ENCODE data around the gene KCNJ5.

The KCNJ5 gene

GRCh38 chr11:128872094-128872493 is 19.1 kb upstream of the KCNJ5 start:
- DNase-seq = no peak

DNA sequence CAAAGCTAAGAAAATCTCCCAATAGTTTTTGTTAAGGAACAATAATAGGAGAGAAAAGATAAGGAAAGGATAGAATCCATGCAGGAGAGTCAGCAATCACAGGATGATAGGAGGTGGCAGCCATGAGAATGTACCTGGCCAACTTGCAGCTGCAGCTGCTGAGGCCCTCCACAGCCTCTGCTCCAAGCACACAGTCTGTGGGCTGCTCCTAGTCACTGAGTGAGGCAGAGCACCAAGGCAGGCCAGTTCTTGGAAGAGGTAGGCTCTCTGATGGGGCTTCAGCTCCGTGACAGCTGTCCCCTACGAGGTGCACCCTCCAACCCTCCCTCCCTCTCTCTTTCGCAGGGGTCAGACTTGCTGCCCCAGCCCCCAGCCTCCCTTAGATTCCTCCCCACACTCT is 18.6 kb upstream of the KCNJ5 start:
- no peak for DNase-seq

- DNase-seq = no peak
Measured at GRCh38 chr11:128874427-128874826, 16.7 kb upstream of the KCNJ5 start.

GRCh38 chr11:128876133-128876650 is 15.0 kb upstream of the KCNJ5 start:
- DNase-seq = no peak

DNA sequence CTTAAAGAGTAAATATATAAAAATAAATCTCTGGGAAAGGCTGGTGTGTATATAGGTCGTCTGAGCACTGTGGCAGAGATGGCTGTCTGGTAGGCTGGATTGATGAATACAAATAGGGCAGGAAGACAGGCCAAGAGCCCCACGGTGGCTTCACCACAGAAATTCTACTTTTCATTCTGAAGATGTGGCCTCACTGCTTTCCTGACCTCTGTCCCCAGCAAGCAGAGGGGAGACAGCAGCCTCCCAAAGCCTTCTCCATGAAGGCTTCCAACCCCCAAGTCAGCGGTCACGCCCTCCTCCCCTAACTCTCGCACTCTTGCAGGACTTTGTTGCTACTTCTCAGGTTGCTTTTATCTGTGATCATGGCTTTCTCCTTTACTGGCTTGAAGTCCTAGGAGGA is 13.4 kb upstream of the KCNJ5 start:
- no peak for DNase-seq

- DNase-seq = no peak
Measured at GRCh38 chr11:128878455-128878854, 12.7 kb upstream of the KCNJ5 start.

DNA sequence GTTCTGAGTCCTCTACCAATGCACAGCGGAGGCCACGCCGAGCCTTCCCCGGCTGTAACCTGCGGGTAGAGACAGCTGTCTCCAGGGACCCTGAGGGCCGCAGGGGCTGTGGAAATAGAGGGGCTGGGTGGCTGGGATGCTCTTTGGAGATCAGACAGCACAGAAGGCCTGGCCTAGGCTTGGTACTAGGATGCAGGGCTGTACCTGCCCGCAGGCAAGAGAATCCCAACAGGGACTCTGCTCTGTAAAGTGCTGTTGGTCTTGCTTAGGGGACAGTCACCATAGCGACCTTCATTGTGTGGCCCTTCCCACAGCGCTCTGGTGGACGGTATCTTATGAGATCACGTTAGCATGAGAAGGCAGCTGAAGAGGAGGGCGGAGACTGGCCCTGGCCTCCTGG is 11.3 kb upstream of the KCNJ5 start:
- no peak for DNase-seq

DNA sequence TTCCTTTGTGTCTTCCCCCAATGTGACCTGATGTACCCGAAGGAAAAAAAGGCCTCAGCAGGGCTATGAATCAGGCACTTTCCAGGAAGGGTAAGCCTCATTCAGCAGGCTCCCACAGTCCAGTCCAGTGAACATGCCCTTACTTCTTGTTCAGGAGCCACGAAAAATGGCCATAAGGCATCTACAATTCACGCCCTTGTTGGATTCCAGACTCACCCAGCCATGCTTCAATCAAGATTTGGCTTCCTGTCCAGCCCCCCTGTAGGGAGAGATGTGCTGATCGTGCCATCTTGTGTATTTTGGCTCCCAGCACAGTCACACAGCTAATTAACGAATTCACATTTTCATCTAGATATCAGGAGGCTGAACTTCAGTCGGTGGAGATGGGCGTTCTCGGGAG is 9.9 kb upstream of the KCNJ5 start:
- no peak for DNase-seq

DNA sequence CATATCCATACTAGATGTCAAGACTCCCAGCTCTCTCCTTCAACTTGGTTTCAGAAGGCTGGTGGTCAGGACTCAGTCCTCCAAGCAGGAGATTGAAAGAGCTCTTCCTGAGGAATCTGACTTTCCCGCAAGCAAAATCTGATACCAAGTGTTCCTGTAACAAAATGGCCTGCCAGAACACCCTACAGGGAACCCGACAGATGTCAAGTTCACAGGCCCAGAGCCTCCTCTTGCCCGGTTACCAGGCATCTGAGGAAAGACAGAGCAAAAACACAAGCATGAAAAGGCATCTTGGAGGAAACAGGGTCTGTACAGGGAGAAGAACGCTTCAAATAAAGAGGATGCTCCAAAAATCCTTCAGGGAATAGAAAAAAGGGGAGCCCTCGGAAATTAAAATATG is 8.7 kb upstream of the KCNJ5 start:
- no peak for DNase-seq

DNA sequence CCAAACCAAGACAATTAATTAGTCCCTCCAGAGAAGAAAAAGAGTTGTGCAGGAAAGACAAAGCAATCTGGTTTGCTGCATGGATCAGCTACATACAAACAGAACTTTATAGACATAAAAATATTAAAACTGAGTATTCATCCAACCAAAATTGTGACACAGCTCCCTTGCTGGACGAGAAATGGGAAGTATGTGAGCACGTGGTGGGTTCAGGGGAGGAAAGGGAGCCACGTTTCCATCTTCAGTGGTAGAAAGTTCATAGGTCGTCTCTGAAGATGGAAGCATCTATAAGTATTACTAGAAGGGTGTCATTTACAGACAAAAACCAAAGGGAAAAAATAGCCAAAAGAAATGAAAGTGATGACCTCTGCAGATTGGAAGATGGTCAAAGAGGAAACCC is 7.1 kb upstream of the KCNJ5 start:
- DNase-seq = no peak

DNA sequence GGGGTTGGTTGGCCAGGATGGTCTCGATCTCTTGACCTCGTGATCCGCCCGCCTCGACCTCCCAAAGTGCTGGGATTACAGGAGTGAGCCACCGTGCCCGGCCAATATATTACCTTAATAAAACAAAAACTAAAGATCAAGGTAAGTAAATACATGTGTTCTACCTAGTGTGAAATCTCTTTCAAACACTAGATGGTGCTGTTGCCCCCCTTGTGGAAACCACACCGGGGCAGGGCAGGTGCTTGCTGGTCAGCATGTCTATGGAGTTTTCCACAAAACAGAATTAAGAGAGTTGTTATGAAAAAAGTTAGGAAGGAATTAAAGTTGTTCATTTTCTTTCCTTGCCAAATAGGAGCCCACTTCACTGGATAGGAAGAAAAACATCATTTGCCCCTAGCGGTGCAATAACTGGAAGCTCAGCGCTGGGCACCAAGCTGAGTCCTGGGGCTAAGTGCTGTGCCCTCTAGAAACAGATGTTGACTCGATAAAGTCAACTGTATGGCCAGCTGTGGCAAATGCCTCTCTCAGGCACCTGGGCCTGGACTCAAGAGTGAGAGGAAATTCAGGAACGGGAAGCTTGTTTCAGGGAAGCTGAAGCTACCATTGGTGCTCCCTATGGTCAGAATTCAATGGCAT is 6.3 kb upstream of the KCNJ5 start:
- DNase-seq = peak; percentile 28

DNA sequence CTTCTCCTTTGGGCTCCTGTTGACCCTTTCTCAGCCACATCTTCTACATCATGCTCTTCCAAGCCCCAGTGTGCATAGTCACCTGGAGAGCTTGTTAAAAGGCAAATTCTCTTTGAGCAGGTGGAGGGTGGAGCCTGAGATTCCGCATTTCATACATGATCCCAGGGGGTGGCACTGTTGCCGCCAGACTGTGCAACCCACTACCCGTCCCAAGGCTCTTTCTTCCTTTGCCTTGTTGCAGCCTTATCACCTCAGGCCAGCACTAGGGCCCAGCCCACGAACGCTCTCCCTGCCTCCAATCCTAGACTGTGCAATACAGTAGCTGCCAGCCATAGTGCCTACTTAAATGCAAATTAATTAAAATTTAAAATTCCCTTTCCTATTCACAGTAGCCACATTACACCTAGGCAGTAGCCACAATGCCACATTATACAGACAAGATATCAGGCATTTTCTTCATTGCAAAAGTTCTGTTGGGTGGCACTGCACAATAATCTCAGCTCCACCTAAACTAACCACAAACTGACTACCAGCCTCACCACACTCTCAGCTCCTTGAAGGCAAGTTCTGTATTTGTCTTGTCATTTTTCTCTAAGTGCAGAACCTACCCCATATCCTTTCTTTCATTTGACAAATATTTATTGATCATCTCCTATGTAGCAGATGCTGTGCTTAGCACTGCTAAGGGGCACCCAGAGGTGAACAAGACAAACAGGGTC is 4.6 kb upstream of the KCNJ5 start:
- DNase-seq = no peak

- DNase-seq = no peak
Measured at GRCh38 chr11:128888034-128888985, 2.8 kb upstream of the KCNJ5 start.

DNA sequence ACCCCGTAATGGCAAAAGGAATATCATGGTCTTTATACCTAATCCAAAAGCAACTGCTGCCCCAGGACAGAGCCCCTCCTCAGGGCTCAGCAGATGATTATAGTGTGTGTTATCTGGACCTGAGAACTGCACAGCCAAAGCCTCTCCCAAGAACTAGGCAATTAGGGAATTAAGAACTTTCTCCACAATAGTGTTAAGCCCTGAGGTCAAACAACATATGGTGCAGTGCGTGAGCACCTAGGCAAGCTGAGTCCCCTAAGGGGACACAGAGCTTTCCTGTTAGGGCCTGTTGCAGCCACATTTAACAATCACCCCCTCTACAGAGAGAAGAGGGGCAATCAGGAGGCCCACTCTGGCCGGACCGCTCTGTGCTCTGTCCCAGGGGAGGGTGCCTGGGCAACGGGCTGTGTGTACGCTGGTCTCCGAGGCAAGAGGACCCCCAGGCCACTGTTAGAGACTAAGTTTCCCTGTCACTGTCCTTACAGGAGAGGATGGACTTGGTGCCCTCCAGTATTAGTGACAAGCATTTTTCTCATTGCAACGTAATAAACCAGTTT is 1.4 kb upstream of the KCNJ5 start:
- no peak for DNase-seq

- DNase-seq = no peak
Measured at GRCh38 chr11:128890216-128890542, 977 bp upstream of the KCNJ5 start.

- DNase-seq = no peak
Measured at GRCh38 chr11:128891913-128892398, 800 bp downstream of the KCNJ5 start.

DNA sequence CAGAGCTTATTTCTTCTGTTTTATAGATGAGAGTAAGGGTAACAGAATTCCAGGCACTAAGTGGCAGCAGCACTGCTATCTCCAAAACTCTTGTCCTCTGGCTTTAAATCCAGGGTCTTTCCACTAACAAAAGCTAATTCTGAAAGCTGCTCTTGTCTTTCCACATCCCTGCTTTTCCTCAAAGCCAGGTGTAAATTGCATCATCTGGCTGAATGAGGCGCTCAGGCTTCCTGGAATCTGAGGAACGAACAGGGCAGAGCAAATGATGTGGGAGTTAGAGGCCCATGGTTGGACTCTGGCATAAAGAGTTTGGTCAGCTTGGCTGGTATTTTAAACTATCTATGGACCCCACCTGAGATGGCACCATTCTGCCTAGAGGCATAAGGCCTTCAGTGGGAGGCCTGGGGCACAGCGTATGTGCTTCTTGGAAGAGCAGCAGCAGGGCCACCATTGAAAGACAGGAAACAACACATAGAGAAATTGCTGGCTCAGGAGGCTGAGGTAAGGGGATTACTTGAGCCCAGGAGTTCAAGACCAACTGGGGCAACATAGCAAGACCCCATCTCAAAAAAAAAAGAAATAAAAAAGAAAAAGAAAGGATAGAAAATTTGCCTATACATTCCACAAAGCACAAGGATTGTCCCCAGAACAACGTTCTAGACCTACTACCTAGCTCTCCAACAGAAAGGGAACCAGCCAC is 1.9 kb downstream of the KCNJ5 start:
- no peak for DNase-seq

DNA sequence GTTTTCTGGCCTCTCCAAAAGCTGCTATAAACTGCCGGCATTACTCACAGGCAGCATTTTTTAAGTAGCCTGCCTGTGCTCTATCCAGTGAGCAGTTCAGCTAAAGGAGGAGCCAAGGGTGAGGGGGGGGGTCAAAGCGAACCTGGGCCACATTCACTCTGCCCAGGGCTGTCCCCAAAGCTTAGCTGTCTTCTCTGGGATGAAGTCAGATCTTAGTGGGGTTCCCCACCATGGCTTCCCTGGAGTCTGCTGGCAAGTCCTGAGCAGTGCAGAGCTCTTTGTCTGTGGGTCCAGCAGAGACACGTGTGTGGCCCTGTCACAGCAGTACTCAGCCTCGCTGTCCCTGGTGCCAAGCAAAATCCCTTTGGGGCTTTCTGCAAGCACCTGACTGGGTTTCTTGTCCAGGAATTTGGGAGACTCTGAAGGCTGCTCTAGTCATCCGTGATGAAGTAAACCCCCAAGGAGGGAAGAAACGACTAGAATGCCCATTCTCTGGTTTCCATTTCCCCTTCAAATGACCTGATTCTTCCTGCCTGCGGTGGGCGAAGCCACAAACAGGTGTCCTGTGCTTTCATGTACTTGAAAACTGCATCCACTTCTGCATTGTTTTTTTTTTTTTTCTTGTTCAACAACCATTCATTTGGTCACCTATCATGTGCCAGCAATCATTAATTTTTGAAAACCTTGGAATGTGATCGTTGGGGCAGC is 2.6 kb downstream of the KCNJ5 start:
- DNase-seq = no peak

- DNase-seq = no peak
Measured at GRCh38 chr11:128894286-128894681, 3.1 kb downstream of the KCNJ5 start.

GRCh38 chr11:128894685-128895084 is 3.5 kb downstream of the KCNJ5 start:
- DNase-seq = no peak

GRCh38 chr11:128895526-128895925 is 4.4 kb downstream of the KCNJ5 start:
- no peak for DNase-seq

- DNase-seq = no peak
Measured at GRCh38 chr11:128896356-128896755, 5.2 kb downstream of the KCNJ5 start.
